ENCODE measurements around the gene CORO2A. TPM values are rescaled to one million over a fixed set of nuclear protein-coding genes. Genes with fewer than 3 reads are reported as not detected.

The CORO2A gene
- total and polyA plus RNA-seq, 2 of the 13 experiments (the other 11 are each of a cell fraction or from before 2014, with no cell fraction given) = 14.4 to 15.3 TPM

DNA sequence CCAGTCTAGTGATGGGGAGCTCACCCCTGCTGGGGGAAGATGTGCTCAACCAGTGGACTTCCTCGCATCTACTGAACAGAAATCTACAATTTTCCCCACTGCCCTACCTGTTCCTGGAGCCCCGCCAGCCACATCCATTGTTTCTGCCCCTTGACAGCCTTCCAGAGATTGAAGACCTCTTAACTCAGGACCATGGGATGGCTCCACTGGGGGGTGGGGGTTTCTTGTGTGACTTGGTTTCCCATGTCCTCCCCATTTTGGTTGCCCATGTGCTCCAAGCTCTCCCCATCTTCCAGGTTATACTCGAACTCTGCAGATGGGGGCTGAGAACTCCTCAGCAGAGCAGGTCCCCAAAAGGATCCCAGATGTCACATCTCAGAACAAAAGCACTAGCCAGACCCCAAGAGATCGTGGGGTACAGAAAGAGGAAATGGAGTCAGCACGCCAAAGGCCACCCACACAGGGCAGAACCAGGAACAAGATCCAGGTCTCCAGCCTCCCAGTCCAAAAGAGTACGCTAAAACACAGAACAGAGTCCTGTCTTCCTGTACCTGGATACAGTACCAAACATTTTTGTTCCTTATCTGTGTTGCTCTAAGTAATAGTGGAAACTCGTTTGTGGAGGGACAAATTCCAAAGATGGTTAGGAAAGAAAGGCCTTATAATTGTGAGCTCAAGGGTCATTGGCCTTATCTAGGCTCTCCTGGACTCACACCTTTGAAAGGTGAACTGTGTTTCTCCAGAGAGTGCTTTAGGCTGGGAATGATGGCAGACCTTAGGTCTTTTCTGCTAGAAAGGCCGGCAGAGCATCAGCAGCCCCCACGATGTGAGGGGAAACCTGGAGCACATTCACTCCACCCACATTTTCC, 15.8 kb downstream of the CORO2A start (continued):
- TF ChIP-seq, protein P1, sequence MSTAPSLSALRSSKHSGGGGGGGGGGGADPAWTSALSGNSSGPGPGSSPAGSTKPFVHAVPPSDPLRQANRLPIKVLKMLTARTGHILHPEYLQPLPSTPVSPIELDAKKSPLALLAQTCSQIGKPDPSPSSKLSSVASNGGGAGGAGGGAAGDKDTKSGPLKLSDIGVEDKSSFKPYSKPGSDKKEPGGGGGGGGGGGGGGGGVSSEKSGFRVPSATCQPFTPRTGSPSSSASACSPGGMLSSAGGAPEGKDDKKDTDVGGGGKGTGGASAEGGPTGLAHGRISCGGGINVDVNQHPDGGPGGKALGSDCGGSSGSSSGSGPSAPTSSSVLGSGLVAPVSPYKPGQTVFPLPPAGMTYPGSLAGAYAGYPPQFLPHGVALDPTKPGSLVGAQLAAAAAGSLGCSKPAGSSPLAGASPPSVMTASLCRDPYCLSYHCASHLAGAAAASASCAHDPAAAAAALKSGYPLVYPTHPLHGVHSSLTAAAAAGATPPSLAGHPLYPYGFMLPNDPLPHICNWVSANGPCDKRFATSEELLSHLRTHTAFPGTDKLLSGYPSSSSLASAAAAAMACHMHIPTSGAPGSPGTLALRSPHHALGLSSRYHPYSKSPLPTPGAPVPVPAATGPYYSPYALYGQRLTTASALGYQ (CRISPR knock-in tag; IDR thresholded peaks at IDR 0.05) = no peak
- TF ChIP-seq, protein P2, sequence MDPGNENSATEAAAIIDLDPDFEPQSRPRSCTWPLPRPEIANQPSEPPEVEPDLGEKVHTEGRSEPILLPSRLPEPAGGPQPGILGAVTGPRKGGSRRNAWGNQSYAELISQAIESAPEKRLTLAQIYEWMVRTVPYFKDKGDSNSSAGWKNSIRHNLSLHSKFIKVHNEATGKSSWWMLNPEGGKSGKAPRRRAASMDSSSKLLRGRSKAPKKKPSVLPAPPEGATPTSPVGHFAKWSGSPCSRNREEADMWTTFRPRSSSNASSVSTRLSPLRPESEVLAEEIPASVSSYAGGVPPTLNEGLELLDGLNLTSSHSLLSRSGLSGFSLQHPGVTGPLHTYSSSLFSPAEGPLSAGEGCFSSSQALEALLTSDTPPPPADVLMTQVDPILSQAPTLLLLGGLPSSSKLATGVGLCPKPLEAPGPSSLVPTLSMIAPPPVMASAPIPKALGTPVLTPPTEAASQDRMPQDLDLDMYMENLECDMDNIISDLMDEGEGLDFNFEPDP (CRISPR knock-in tag; conservative IDR thresholded peaks at IDR 0.05) = 0 out of 2 replicates have a peak, but pooled peaks have one; percentile 21
- TF ChIP-seq, protein P3, sequence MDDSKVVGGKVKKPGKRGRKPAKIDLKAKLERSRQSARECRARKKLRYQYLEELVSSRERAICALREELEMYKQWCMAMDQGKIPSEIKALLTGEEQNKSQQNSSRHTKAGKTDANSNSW (CRISPR knock-in tag; IDR thresholded peaks at IDR 0.05; ENCODE audit: borderline replicate concordance) = no peak
- TF ChIP-seq, protein P4, sequence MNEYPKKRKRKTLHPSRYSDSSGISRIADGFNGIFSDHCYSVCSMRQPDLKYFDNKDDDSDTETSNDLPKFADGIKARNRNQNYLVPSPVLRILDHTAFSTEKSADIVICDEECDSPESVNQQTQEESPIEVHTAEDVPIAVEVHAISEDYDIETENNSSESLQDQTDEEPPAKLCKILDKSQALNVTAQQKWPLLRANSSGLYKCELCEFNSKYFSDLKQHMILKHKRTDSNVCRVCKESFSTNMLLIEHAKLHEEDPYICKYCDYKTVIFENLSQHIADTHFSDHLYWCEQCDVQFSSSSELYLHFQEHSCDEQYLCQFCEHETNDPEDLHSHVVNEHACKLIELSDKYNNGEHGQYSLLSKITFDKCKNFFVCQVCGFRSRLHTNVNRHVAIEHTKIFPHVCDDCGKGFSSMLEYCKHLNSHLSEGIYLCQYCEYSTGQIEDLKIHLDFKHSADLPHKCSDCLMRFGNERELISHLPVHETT (CRISPR knock-in tag; conservative IDR thresholded peaks at IDR 0.05) = no peak
- TF ChIP-seq, protein P5, sequence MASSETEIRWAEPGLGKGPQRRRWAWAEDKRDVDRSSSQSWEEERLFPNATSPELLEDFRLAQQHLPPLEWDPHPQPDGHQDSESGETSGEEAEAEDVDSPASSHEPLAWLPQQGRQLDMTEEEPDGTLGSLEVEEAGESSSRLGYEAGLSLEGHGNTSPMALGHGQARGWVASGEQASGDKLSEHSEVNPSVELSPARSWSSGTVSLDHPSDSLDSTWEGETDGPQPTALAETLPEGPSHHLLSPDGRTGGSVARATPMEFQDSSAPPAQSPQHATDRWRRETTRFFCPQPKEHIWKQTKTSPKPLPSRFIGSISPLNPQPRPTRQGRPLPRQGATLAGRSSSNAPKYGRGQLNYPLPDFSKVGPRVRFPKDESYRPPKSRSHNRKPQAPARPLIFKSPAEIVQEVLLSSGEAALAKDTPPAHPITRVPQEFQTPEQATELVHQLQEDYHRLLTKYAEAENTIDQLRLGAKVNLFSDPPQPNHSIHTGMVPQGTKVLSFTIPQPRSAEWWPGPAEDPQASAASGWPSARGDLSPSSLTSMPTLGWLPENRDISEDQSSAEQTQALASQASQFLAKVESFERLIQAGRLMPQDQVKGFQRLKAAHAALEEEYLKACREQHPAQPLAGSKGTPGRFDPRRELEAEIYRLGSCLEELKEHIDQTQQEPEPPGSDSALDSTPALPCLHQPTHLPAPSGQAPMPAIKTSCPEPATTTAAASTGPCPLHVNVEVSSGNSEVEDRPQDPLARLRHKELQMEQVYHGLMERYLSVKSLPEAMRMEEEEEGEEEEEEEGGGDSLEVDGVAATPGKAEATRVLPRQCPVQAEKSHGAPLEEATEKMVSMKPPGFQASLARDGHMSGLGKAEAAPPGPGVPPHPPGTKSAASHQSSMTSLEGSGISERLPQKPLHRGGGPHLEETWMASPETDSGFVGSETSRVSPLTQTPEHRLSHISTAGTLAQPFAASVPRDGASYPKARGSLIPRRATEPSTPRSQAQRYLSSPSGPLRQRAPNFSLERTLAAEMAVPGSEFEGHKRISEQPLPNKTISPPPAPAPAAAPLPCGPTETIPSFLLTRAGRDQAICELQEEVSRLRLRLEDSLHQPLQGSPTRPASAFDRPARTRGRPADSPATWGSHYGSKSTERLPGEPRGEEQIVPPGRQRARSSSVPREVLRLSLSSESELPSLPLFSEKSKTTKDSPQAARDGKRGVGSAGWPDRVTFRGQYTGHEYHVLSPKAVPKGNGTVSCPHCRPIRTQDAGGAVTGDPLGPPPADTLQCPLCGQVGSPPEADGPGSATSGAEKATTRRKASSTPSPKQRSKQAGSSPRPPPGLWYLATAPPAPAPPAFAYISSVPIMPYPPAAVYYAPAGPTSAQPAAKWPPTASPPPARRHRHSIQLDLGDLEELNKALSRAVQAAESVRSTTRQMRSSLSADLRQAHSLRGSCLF (CRISPR knock-in tag; IDR thresholded peaks at IDR 0.05; ENCODE audit: borderline replicate concordance) = no peak
- TF ChIP-seq, protein P6, sequence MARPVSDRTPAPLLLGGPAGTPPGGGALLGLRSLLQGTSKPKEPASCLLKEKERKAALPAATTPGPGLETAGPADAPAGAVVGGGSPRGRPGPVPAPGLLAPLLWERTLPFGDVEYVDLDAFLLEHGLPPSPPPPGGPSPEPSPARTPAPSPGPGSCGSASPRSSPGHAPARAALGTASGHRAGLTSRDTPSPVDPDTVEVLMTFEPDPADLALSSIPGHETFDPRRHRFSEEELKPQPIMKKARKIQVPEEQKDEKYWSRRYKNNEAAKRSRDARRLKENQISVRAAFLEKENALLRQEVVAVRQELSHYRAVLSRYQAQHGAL (CRISPR knock-in tag; IDR thresholded peaks at IDR 0.05; ENCODE audit: not compliant biosample characterization) = no peak
- TF ChIP-seq, protein P7, sequence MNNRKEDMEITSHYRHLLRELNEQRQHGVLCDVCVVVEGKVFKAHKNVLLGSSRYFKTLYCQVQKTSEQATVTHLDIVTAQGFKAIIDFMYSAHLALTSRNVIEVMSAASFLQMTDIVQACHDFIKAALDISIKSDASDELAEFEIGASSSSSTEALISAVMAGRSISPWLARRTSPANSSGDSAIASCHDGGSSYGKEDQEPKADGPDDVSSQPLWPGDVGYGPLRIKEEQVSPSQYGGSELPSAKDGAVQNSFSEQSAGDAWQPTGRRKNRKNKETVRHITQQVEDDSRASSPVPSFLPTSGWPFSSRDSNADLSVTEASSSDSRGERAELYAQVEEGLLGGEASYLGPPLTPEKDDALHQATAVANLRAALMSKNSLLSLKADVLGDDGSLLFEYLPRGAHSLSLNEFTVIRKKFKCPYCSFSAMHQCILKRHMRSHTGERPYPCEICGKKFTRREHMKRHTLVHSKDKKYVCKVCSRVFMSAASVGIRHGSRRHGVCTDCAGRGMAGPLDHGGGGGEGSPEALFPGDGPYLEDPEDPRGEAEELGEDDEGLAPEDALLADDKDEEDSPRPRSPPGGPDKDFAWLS (CRISPR knock-in tag; IDR thresholded peaks at IDR 0.05; ENCODE audit: borderline replicate concordance) = no peak
- TF ChIP-seq ZNF678 (CRISPR knock-in tag; IDR thresholded peaks at IDR 0.05) (no peak), ZSCAN30 (CRISPR knock-in tag; IDR thresholded peaks at IDR 0.05) (no peak), ZFP36L2 (CRISPR knock-in tag; IDR thresholded peaks at IDR 0.05) (no peak), ZEB1 (IDR thresholded peaks at IDR 0.05; ENCODE audit: insufficient replicate concordance, low read depth) (peak; percentile 89)
- TF ChIP-seq, protein P8, sequence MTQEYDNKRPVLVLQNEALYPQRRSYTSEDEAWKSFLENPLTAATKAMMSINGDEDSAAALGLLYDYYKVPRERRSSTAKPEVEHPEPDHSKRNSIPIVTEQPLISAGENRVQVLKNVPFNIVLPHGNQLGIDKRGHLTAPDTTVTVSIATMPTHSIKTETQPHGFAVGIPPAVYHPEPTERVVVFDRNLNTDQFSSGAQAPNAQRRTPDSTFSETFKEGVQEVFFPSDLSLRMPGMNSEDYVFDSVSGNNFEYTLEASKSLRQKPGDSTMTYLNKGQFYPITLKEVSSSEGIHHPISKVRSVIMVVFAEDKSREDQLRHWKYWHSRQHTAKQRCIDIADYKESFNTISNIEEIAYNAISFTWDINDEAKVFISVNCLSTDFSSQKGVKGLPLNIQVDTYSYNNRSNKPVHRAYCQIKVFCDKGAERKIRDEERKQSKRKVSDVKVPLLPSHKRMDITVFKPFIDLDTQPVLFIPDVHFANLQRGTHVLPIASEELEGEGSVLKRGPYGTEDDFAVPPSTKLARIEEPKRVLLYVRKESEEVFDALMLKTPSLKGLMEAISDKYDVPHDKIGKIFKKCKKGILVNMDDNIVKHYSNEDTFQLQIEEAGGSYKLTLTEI (CRISPR knock-in tag; conservative IDR thresholded peaks at IDR 0.05) = no peak

Measured in HepG2 (cell line).